ENCODE data around the gene LIMS2. TPM values are rescaled to one million over a fixed set of nuclear protein-coding genes. Genes with fewer than 3 reads are reported as not detected.

The LIMS2 gene
- total RNA-seq, 6 donors from 2014 or later = 33.6 to 169 (median 109) TPM

DNA sequence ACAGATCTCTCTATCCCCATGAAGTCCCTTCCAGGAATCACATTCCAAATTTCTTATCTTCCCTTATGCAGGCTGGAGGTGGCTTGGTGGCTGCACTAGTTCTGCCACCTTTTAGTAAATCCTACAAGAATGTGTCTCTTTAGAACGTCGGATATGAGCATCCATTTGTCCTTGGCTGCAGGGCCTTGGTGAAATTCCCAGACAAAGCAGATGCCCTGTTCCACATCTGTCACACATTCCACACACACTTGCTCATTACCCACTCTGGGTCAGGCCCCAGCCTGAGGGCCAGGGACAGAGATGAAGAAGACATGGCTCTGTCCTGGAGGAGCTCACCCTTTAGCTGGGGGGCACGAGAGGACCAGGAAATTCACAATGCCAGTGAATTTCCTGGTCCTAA is 60.6 kb downstream of the LIMS2 start:
- WGBS, 2 donors = 79 to 82% methylated on average over 3 of the region's 3 CpGs
- H3K9me3 ChIP-seq = peaks cover 3 to 16% (median 8%) of the 10 kb centered on the region in 4 donors

DNA sequence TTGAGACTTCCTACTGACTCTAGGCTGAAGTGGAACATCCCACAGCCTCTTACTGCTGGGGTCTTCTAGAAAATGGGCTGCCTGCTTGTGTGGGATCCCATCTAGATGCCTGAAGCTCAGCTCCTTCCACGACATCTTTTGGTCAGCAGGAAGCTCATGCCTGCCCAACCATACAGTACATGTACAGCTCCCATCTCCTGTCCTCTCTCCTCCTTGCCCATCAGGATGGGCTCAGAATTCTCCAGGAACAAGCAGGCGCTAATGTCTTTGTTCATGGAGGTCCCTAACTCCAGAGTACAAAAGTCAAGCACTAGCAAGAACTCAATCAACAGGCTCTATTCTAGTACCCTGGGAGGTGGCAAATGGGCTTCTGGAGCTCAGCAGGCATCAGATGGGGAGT is 61.1 kb downstream of the LIMS2 start:
- TF ChIP-seq POLR2AphosphoS5 (IDR thresholded peaks at IDR 0.05) (no peak), EP300 (IDR thresholded peaks at IDR 0.05) (no peak), POLR2A (IDR thresholded peaks at IDR 0.05) (no peak)
- TF ChIP-seq, protein P1, sequence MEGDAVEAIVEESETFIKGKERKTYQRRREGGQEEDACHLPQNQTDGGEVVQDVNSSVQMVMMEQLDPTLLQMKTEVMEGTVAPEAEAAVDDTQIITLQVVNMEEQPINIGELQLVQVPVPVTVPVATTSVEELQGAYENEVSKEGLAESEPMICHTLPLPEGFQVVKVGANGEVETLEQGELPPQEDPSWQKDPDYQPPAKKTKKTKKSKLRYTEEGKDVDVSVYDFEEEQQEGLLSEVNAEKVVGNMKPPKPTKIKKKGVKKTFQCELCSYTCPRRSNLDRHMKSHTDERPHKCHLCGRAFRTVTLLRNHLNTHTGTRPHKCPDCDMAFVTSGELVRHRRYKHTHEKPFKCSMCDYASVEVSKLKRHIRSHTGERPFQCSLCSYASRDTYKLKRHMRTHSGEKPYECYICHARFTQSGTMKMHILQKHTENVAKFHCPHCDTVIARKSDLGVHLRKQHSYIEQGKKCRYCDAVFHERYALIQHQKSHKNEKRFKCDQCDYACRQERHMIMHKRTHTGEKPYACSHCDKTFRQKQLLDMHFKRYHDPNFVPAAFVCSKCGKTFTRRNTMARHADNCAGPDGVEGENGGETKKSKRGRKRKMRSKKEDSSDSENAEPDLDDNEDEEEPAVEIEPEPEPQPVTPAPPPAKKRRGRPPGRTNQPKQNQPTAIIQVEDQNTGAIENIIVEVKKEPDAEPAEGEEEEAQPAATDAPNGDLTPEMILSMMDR (IDR thresholded peaks at IDR 0.05) = no peak
- Histone ChIP-seq H3K9me3 (peaks cover 3 to 16% (median 8%) of the 10 kb centered on the region in 4 donors), H3K4me1 (no peaks in the 10 kb centered on the region), H3K27ac (no peak overlapping the region), H3K27me3 (no peaks in the 10 kb centered on the region), H3K36me3 (no peaks in the 10 kb centered on the region), H3K4me3 (no peak overlapping the region)
- WGBS, 2 donors = 85 to 100% methylated on average over 2 of the region's 2 CpGs
- no peak for ATAC-seq (ENCODE audit: low FRiP score in 2 of 2)
- DNase-seq = no peak

More for the DNA sequence above, 60.6 kb downstream of the LIMS2 start:
- Histone ChIP-seq H3K4me3 (no peak overlapping the region), H3K27me3 (no peaks in the 10 kb centered on the region), H3K4me1 (no peaks in the 10 kb centered on the region), H3K36me3 (no peaks in the 10 kb centered on the region), H3K27ac (no peak overlapping the region)
- no peak for TF ChIP-seq POLR2AphosphoS5 (IDR thresholded peaks at IDR 0.05)
- no peak for TF ChIP-seq POLR2A (IDR thresholded peaks at IDR 0.05)
- TF ChIP-seq EP300 (IDR thresholded peaks at IDR 0.05) = no peak
- TF ChIP-seq, protein P1 (IDR thresholded peaks at IDR 0.05) = no peak
- DNase-seq = no peak
- ATAC-seq (ENCODE audit: low FRiP score in 2 of 2) = no peak

DNA sequence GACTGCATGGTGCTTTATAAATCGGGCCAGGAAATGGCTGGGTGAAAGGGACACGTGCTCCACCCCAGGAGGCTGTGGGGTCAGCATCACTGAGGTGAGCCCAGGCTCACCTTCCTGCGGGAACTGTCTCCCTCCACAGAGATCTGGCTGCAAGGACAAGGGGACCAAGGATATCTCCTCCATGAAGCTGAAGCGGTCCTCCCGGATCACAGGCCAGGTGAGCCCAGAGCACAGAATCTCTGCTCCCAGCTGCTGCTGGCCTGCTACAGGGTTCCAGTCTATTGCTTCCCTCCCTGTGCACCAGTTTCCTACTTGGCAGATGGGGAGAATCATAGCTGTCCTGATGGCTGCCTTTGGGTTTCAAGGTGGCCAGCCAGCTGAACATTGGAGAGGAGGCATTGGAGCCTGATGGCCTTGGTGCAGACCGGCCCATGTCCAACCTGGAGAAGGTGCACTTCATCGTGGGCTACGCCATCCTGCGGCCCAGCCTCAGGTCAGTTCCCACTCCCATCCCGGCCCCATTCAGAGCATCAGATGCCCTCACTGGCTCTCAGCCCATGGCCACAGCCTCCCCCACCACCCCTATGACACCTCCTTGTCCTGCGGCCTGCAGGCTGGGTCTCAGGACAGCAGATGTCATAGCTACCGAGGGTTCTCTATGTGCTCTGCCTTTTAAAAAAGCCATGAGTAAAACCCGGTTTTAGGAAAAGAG is 63.1 kb downstream of the LIMS2 start:
- ATAC-seq (ENCODE audit: low FRiP score in 2 of 2) = no peak
- peak in 1 of 2 donors; percentile 12 for DNase-seq
- WGBS, 2 donors = 85 to 96% methylated on average over 7 to 13 of the region's 13 CpGs

DNA sequence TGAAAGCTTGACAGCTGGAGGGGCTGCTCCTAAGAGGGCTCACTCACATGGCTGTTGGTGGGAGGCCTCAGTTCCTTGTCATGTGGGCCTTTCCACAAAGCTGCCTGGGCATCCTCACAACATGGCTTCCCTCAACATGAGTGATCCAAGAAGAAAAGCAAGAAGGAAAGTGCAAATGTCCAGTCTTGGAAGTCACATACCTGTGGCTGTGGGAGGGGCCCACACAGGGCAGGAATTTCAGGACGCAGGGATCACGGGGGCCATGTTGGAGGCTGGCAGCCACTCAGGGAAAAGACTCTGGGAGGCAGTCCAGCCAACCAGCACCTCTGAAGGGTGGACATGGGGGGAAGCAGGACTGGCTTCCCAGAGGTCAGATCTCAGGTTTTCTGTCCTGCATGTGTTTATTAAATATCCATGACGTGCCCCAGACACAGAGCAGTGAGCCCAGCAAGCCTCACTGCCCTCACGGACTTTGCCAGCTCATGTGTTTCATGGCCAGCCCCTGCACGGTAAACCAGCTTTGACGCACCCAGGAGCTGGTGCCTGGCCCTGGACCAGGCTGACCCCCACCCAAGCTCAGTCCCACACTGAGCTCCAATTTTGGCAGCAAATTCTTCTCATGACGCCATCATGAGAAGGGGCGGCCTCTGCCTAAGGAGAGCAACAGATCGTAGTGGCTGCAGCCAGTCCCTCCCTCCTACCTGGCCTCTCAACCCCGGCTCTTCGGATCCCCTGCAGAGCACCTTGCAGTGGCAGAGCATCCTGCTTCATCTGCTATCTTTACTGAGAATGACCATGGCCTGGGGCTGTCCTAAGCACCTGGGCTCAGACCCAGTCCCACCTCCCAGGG is 64.0 kb downstream of the LIMS2 start:
- Histone ChIP-seq H3K4me3 (no peak overlapping the region), H3K9me3 (peaks cover 3 to 16% (median 8%) of the 10 kb centered on the region in 4 donors), H3K27me3 (no peaks in the 10 kb centered on the region), H3K27ac (no peak overlapping the region), H3K4me1 (no peaks in the 10 kb centered on the region), H3K36me3 (no peaks in the 10 kb centered on the region)
- peak in 1 of 2 donors; percentile 8 for DNase-seq
- ATAC-seq (ENCODE audit: low FRiP score in 2 of 2) = no peak
- WGBS, 2 donors = 83 to 88% methylated on average over 5 to 11 of the region's 11 CpGs
- TF ChIP-seq, protein P1 (IDR thresholded peaks at IDR 0.05) = no peak
- TF ChIP-seq POLR2A (IDR thresholded peaks at IDR 0.05) (no peak), EP300 (IDR thresholded peaks at IDR 0.05) (no peak), POLR2AphosphoS5 (IDR thresholded peaks at IDR 0.05) (no peak)

More for the DNA sequence above, 63.1 kb downstream of the LIMS2 start:
- no peak for TF ChIP-seq EP300 (IDR thresholded peaks at IDR 0.05)
- no peak for TF ChIP-seq POLR2AphosphoS5 (IDR thresholded peaks at IDR 0.05)
- no peak for TF ChIP-seq POLR2A (IDR thresholded peaks at IDR 0.05)
- TF ChIP-seq, protein P1 (IDR thresholded peaks at IDR 0.05) = no peak
- H3K27me3 ChIP-seq = no peaks in the 10 kb centered on the region
- no peaks in the 10 kb centered on the region for H3K36me3 ChIP-seq
- H3K4me1 ChIP-seq = no peaks in the 10 kb centered on the region
- no peak overlapping the region for H3K4me3 ChIP-seq
- peaks cover 3 to 16% (median 8%) of the 10 kb centered on the region in 4 donors for H3K9me3 ChIP-seq
- H3K27ac ChIP-seq = no peak overlapping the region

Data from upper lobe of left lung (tissue), 6 donors.